HG03064 (cell line): ENCODE data around the gene P4HTM.
A peak's percentile ranks its signal among the peaks of the same experiment; 100 is the strongest.

Experiments used
- ATAC-seq: cut with Tn5 transposase; IDR thresholded peaks from one replicate; pipeline ENCODE4 v1.9.1; 2021; ENCODE audit warnings: low read depth; ENCODE audit not compliant: unreplicated experiment

P4HTM gene, protein sequence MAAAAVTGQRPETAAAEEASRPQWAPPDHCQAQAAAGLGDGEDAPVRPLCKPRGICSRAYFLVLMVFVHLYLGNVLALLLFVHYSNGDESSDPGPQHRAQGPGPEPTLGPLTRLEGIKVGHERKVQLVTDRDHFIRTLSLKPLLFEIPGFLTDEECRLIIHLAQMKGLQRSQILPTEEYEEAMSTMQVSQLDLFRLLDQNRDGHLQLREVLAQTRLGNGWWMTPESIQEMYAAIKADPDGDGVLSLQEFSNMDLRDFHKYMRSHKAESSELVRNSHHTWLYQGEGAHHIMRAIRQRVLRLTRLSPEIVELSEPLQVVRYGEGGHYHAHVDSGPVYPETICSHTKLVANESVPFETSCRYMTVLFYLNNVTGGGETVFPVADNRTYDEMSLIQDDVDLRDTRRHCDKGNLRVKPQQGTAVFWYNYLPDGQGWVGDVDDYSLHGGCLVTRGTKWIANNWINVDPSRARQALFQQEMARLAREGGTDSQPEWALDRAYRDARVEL

DNA sequence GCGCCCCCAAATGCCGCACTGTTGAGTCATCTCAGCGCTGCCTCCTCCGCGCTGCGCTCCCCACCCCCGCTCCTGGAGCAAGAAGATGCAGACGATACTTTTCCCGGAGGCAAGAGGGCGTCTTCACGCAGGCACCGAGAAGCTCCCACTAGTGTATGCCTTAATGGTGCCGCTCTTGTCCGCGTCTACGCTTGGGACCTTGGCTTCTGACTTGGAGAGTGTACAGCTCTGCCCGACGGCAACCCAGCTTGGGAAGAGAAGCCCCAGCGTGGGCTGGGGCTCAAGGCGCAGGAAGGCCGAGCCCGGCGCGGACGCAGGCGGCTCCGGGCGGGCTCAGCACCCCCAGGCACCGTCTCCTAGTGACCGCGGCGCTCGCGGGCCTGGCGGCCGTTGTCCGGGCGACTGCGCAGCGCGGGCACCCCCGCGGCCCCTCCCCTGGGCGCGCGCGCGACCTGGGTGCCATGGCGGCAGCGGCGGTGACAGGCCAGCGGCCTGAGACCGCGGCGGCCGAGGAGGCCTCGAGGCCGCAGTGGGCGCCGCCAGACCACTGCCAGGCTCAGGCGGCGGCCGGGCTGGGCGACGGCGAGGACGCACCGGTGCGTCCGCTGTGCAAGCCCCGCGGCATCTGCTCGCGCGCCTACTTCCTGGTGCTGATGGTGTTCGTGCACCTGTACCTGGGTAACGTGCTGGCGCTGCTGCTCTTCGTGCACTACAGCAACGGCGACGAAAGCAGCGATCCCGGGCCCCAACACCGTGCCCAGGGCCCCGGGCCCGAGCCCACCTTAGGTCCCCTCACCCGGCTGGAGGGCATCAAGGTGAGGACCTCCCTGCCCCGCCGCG, at the start of gene P4HTM:
Gene P4HTM, plus strand, starts transcription at position 446 of the 840 bp plus-strand sequence. Its CDS starts 16 bp downstream, at position 462.
- peak; percentile 54 for ATAC-seq

DNA sequence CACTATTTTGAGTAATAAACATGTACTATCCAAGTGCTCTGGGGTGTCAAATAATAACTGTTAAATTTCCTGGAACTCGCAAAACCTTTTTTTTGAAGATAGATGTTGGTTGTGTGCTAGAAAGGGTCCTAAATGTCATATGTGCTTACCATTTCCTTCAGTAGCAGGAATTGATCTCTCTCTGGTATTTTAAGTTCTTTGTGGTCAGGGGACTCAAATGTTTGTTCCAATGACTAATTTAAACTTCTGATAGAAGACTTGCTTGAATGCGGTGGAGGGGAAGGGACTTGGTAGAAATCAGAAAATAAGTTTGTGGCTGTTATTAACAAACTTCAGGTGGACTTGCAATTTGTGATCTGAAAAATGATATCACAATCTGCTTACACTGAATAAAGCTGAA, 44.6 kb upstream of the P4HTM start:
- ATAC-seq: no peak

DNA sequence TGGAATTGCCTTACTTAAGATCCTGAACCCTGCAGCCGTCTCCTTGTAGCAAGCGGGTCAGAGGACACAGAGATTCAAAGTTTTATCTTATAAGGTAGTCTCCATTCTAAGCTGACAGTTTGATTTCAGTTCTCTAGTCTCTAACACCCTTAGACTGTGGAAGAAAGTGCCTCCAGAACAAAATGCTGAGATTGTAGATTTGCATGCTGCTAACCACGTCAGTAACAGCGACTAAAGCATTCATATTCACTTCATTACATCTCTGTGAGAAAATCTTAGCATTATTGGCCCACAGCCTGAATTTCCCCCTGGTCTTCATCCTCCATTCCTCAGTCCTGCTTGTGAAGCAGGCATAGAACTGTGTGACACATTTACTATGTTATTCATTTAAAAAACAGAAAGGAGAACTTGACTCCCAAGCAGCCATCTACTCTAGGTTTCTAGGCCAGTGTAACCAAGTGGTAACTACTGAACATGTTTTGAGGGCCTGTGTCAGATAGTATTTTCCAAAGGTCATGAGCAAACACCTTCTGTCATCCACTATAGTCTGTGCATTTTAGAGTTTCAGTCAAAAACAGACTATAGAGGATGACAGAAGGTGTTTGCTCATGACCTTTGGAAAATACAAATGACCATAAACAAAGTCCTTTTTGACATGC, 44.0 kb upstream of the P4HTM start:
- ATAC-seq: no peak

DNA sequence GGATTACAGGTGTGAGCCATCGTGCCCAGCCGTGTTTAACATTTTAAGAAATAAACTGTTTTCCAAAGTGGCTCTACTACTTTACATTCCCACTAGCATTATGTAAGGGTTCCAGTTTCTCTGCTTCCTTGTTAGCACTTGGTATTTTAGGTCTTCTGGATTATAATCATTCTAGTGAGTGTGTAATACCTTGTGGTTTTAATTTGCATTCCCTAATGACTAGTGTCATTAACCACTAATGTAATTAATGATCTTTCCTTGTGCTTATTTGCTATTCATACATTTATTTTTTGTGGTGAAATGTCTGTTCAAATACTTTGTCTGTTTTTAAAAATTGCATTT, 40.7 kb upstream of the P4HTM start:
- ATAC-seq: no peak

DNA sequence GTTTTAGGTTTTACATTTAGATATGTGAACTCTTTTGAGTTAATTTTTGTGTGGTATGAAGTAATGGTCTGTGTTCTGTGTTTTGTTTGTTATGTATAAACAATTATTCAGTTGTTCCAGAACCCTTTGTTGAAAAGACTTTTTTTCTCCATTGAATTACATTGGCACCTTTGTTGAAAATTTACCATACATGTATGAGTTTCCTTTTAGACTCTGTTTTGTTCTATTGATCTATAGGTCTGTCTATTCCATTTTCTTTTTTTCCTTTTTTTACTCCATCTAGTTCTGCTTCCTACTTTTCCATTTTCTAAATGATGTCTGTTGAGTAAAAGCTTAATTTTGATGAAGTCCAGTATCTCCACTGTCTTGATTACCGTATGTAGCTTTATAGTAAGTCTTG, 40.0 kb upstream of the P4HTM start:
- no peak for ATAC-seq

DNA sequence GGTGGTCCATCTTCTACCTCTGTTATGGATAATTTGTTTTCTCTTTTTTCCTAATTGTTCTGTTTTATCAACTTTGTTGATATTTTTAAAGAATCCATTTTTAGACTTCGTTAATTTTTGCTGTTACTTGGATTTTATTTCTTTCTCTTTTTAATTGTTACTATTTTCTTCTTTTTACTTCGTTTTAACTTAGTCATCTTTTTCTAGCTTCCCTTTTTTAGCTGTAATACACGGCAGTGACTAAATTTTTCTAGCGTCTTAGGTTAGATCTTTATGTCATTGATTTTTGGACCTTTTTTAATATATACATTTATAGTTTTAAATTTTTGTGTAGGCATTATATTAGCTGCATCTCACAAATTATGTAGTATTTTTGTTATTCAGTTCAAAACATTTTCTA, 38.3 kb upstream of the P4HTM start:
- no peak for ATAC-seq

DNA sequence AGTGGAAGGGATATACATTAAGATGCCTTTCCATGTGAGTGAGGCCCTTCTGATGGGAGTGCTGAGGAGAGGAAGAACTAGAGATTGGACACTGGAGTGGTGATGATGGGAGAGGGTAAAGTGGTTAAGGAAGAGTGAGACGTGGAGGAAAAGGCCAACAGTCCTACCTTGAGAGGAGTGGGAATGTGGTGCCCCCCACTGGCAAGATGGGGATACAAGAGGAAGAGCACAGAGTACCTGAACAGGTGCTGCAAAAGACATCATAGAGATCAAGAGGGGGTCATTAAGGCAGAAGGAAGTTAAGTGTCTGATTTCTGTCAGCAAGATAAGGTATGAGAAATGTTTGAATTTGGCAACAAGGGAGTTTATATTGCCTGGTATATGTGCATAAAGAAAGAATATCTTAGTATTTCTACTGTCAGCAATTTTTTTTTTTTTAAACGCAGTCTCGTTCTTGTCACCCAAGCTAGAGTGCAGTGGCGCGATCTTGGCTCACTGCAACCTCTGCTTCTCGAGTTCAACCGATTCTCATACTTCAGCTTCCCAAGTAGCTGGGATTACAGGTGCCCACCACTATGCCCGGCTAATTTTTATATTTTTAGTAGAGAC, 37.4 kb upstream of the P4HTM start:
- no peak for ATAC-seq

DNA sequence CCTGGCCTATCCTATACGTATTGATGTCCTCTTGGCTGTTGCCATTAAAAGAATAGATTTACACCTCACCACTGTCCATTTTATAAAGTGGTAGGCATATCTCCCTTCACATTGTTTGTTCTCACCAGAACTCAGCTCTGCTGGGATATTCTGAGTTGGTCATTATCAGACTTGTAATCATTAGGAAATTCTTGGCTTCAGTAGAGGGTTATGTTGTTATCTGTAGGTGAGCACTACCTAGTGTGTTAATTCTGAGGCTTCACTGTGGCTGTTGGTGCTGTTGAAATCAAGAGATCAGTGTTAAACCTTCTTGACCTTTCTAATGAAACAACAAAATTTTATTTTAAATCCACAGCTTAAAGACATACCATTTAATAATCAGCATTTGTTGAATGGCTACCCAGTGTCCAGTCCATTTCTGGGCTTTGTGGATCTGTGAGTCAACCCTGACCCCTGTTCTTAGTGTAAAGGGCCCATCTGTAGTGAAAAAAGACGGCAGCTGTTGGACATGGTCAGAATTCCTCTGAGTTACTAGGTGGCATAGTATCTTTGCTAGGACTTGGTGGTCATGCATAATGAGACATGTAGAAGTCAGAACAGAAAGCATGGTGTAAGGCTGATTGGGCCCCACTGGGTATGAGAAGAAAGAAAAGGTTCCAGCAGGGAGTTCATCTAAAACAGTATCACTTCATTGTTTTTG, 32.9 kb upstream of the P4HTM start:
- no peak for ATAC-seq

DNA sequence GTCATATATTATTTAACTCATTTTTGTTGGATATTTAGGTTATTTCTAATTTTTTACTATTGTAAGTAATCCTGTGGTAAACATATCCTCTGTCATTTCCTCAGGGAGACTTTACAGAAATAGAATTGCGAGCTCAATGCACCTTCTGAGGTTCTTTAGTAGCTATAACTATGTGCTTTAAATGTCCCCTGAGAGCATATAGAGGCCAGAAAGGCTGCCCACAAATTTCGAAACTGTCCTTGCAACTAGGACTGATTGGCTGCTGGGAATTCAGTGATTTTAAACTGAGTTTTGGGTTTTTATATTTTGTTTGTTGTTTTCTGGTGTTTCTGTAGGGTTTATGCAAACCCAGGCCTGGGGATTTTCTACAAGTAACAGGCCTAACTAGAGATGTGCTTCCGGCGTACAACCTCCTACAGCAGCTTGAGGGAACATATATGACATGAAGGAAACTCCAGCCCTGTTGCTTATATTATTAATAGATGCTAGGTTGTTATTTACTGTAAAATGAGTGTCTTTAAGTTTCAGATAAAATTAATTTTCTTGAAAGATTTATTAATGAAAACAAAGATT, 29.1 kb upstream of the P4HTM start:
- no peak for ATAC-seq

DNA sequence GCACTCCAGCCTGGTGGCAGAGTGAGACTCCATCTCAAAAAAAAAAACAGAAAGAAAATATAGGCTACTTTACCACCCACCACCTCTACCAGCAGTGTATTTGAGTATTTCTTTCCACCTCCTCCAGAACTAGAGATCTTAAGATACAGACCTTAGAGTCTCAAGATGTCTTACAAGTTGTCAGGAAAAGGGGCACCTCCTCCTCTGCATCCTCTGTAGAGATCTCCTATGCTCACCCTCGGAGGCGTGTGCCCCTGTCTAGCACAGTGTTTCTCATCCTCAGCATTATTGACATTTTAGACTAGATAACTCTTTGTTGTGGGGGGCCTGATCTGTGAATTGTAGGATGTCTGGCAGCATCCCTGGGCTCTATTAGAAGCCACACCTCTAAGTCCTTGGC, 27.7 kb upstream of the P4HTM start:
- no peak for ATAC-seq

DNA sequence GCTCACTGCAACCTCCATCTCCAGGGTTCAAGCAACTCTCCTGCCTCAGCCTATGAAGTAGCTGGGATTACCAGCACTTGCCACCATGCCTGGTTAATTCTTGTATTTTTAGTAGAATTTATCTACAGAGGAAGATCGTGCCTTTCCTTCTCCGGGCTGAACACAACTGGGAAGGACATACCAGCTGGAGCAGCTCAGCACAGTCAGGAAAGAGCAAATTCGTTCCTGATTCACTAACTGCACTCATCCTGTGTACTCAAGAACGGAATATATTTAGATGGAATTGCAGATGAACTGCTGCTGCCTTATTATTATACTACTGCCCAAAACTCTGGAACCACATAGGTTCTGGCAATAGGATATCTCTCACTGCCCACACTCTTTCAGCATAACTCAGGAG, 27.1 kb upstream of the P4HTM start:
- no peak for ATAC-seq

DNA sequence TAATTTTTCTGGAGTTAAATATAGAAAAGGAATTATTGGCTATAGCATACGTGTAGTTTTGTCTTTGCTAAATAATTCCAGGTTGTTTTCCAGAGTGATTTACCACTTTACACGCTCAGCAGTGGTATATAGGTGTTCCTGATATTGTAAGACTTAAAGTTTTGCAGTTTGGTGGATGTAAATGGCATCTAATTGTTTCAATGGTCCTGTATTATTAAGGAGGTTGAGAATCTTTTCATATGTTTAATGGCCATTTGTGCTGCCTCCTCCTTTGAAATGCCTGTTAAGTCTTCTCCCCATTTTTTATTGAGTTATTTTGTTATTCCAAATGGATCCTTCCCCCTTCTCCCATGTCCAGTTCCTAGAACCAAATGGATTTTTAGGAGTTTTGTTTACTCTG, 26.4 kb upstream of the P4HTM start:
- no peak for ATAC-seq

DNA sequence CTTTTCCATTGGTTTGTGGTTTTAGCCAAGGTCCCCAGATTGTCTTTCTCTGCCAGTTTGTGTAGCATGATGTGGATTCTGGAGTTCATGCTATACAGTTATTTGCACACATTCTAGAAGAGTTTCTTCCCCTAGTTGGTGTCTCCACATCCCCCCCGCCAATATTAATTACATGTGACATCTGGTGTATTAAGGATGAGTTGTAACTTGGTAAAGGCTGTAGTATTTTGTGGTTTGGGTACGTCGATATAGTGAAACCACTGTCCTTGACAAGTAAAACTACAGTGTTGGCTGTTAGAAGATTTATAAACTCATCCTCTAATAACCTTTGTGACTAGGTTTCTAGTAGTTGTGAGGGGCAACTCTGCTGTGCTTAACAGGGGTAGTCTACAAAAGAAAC, 23.7 kb upstream of the P4HTM start:
- ATAC-seq: no peak

DNA sequence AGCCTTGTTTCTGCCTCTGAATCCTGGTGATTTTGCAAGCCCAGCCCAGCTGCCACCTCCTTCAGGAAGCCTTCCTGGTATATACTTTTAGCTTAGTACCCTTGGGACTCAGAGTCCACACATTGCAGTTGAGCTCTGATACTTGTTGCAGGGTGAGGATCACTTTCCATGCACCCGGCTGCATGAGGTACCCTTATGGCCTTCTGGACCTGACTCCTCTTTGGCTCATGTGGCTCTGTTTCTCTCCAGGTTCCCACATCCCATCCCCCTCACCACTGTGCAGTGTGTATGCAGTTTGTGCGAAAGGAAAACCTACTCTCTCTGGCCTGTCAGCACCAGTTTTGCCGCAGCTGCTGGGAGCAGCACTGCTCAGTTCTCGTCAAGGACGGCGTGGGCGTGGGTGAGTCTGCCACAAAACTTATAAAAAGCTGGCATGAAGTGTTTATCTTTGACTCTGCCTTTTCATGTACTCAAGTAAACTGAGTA, 23.1 kb upstream of the P4HTM start:
- ATAC-seq: no peak

DNA sequence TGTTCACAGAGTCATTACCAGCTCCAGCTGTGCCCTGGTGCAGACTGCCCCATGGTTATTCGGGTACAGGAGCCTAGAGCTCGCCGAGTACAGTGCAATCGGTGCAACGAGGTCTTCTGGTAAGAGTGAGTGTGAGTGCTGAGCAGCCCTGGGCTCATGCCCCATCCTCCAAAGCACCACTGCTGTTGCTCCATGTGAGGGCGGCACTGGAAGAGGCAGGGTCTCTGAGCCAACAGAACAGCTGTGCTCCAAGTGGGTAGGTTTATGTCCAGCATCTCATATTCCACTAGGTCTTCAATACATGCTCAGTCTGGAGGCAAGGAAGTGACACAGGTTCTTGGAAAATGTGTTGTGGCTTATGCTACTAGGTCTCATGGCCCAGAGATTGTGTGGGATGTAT, 19.5 kb upstream of the P4HTM start:
- no peak for ATAC-seq

DNA sequence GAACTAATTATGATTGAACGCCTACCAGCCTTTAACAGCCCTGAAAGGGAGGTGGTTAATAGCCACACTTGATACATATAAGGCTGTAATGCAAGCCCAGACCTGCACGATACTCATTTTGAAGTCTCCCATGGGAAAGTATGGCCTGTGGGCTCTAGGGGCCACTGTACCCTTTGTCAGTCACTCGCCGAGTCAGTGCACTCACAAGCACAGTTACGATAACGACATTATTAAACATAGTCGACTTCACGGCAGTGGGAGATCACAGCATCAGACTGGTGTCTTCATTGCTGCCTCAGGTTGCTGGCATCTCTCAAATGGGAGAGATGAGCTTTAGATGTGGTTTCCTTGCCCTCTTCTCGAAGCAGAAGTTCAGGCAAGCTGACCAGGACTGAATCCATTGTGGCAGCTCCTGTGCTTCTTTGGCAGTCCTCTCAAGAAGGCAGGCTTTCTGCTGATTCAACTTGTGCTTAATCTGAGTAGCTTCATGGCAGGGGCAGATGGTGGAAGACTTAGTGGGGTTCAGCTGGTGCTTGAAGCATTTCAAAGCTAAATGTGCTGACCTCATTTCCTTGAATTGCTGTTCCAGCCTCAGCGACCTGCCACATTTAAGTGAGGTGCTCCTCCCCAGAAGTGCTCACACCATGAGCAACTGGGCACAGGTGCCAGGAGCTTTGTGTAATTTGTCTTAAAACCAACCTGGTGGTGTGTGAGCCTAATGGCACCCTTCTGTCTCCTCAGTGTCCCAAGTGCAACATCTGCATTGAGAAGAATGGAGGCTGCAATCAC, 15.8 kb upstream of the P4HTM start:
- ATAC-seq: no peak

DNA sequence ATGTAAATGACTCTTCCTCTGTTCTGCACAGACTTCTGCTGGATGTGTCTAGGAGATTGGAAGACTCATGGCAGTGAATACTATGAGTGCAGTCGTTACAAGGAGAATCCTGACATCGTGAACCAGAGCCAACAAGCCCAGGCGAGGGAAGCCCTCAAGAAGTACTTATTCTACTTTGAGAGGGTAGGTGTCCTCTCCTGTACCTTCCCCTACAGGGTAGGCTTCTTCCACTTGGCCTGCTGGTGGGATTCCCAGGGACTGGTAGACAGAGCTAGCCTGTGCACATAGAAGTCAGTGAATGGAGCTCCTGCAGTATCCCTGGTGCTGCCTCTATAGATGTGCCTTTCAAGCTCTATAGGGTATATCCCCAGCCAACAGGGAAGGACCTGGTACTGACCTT, 10.6 kb upstream of the P4HTM start:
- ATAC-seq: no peak

DNA sequence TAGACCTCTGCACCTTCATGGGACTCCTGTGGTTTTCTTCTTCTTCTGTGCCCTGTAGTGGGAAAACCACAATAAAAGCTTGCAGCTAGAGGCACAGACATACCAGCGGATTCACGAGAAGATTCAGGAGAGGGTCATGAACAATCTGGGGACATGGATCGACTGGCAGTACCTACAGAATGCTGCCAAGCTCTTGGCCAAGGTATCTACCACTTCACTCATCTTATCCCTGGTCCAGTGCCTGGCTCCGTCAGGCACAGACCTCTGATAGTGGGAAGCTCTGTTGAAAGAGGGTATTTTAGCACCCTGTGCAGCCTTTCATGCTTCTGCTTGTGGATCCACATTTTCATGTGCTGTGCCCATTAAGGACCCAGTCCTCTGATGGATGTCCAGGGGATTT, 9.7 kb upstream of the P4HTM start:
- no peak for ATAC-seq

DNA sequence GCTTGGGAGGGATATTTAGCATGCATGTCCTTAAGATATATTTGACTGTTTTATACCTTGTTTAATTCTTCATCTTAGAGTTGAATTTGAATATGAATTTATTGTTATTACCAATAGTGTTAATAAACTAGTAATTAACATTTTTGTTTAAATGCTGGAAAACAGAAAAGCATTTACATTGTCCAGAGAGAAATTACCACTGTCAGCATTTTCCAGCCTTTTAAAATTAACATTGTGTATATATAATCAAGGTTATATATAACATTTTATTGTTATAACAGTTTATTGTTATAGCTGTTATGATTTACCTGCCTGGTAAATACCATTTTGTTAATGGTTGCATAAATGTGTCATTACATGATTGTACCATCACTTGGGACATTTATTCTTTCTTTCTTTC, 8.0 kb upstream of the P4HTM start:
- ATAC-seq: no peak
